Measurements from ENCODE around the gene ALG1L2. TPM values are rescaled to one million over a fixed set of nuclear protein-coding genes. Genes with fewer than 3 reads are reported as not detected.
A peak's percentile ranks its signal among the peaks of the same experiment; 100 is the strongest.
"Not testable (repeated sequence)": the region's sequence is repeated elsewhere in the genome, so short reads cannot be mapped to it uniquely, and the experiment has no call there.

ALG1L2 gene
- polyA plus RNA-seq, 1 donor from 2014 or later = not detected

- not testable (repeated sequence) for H3K27ac ChIP-seq (ENCODE audit: low read length); H3K27me3 ChIP-seq (ENCODE audit: insufficient read depth, low read depth, low read length); H3K79me2 ChIP-seq (replicated peaks; ENCODE audit: insufficient read depth, low read length); H3K9me3 ChIP-seq (ENCODE audit: low read length); H3K36me3 ChIP-seq (ENCODE audit: insufficient read depth, low read length); H3F3A ChIP-seq (ENCODE audit: insufficient read depth, low read length, poor library complexity, severe bottlenecking); H4K20me1 ChIP-seq (ENCODE audit: insufficient read depth); H3K9me2 ChIP-seq (ENCODE audit: insufficient read depth, low read length)
- peak overlapping the region; percentile 44 for H3K9ac ChIP-seq (ENCODE audit: low read length)
- peak overlapping the region; percentile 40 for H2AFZ ChIP-seq (ENCODE audit: low read depth, low read length)
- peak overlapping the region; percentile 78 for H3K4me3 ChIP-seq (ENCODE audit: low read length)
- peak overlapping the region; percentile 80 for H3K4me2 ChIP-seq (ENCODE audit: low read length)
These were observed 31.1 kb downstream of the ALG1L2 start for GRCh38 chr3:130112748-130113073.

- H2AFZ ChIP-seq (ENCODE audit: low read depth, low read length); H3K9me2 ChIP-seq (ENCODE audit: insufficient read depth, low read length): not testable (repeated sequence)
These were observed 33.8 kb downstream of the ALG1L2 start for GRCh38 chr3:130115400-130115799.

GRCh38 chr3:130117933-130118332, 36.3 kb downstream of the ALG1L2 start:
- Histone ChIP-seq H2AFZ (ENCODE audit: low read depth, low read length) (no peak overlapping the region), H3K27ac (ENCODE audit: low read length) (no peak overlapping the region), H3K9ac (ENCODE audit: low read length) (no peak overlapping the region), H4K20me1 (ENCODE audit: insufficient read depth) (no peaks in the 10 kb centered on the region), H3K4me3 (ENCODE audit: low read length) (no peak overlapping the region), H3K27me3 (ENCODE audit: insufficient read depth, low read depth, low read length) (no peaks in the 10 kb centered on the region), H3K9me2 (ENCODE audit: insufficient read depth, low read length) (no peaks in the 10 kb centered on the region), H3F3A (ENCODE audit: insufficient read depth, low read length, poor library complexity, severe bottlenecking) (no peaks in the 10 kb centered on the region), H3K36me3 (ENCODE audit: insufficient read depth, low read length) (no peaks in the 10 kb centered on the region), H3K9me3 (ENCODE audit: low read length) (no peaks in the 10 kb centered on the region), H3K79me2 (replicated peaks; ENCODE audit: insufficient read depth, low read length) (no peaks in the 10 kb centered on the region), H3K4me2 (ENCODE audit: low read length) (no peak overlapping the region)
- TF ChIP-seq CTCF (IDR thresholded peaks at IDR 0.05; ENCODE audit: poor library complexity, severe bottlenecking) (no peak), SMC3 (conservative IDR thresholded peaks at IDR 0.05; ENCODE audit: poor library complexity) (no peak)

More at GRCh38 chr3:130115400-130115799, 33.8 kb downstream of the ALG1L2 start:
- not testable (repeated sequence) for H3K79me2 ChIP-seq (replicated peaks; ENCODE audit: insufficient read depth, low read length); H3K27me3 ChIP-seq (ENCODE audit: insufficient read depth, low read depth, low read length); H3K4me3 ChIP-seq (ENCODE audit: low read length); H3K4me2 ChIP-seq (ENCODE audit: low read length); H3K27ac ChIP-seq (ENCODE audit: low read length); H4K20me1 ChIP-seq (ENCODE audit: insufficient read depth); H3F3A ChIP-seq (ENCODE audit: insufficient read depth, low read length, poor library complexity, severe bottlenecking); H3K9ac ChIP-seq (ENCODE audit: low read length); H3K9me3 ChIP-seq (ENCODE audit: low read length); H3K36me3 ChIP-seq (ENCODE audit: insufficient read depth, low read length)

GRCh38 chr3:130119824-130120223, 38.2 kb downstream of the ALG1L2 start:
- H3K36me3 ChIP-seq (ENCODE audit: insufficient read depth, low read length); H3K9me3 ChIP-seq (ENCODE audit: low read length); H3K27ac ChIP-seq (ENCODE audit: low read length); H2AFZ ChIP-seq (ENCODE audit: low read depth, low read length); H3F3A ChIP-seq (ENCODE audit: insufficient read depth, low read length, poor library complexity, severe bottlenecking); H3K27me3 ChIP-seq (ENCODE audit: insufficient read depth, low read depth, low read length); H3K79me2 ChIP-seq (replicated peaks; ENCODE audit: insufficient read depth, low read length); H3K9ac ChIP-seq (ENCODE audit: low read length); H3K4me2 ChIP-seq (ENCODE audit: low read length); H4K20me1 ChIP-seq (ENCODE audit: insufficient read depth); H3K9me2 ChIP-seq (ENCODE audit: insufficient read depth, low read length); H3K4me3 ChIP-seq (ENCODE audit: low read length): not testable (repeated sequence)

GRCh38 chr3:130120291-130120690, 38.7 kb downstream of the ALG1L2 start:
- not testable (repeated sequence) for H3K36me3 ChIP-seq (ENCODE audit: insufficient read depth, low read length); H3K79me2 ChIP-seq (replicated peaks; ENCODE audit: insufficient read depth, low read length); H3K4me2 ChIP-seq (ENCODE audit: low read length); H3K9me3 ChIP-seq (ENCODE audit: low read length); H3K9me2 ChIP-seq (ENCODE audit: insufficient read depth, low read length); H3K4me3 ChIP-seq (ENCODE audit: low read length); H3K9ac ChIP-seq (ENCODE audit: low read length); H3K27ac ChIP-seq (ENCODE audit: low read length); H3F3A ChIP-seq (ENCODE audit: insufficient read depth, low read length, poor library complexity, severe bottlenecking); H2AFZ ChIP-seq (ENCODE audit: low read depth, low read length); H3K27me3 ChIP-seq (ENCODE audit: insufficient read depth, low read depth, low read length); H4K20me1 ChIP-seq (ENCODE audit: insufficient read depth)

- not testable (repeated sequence) for H2AFZ ChIP-seq (ENCODE audit: low read depth, low read length); H3K27ac ChIP-seq (ENCODE audit: low read length); H4K20me1 ChIP-seq (ENCODE audit: insufficient read depth); H3K9me3 ChIP-seq (ENCODE audit: low read length); H3K27me3 ChIP-seq (ENCODE audit: insufficient read depth, low read depth, low read length); H3K9me2 ChIP-seq (ENCODE audit: insufficient read depth, low read length); H3F3A ChIP-seq (ENCODE audit: insufficient read depth, low read length, poor library complexity, severe bottlenecking); H3K4me2 ChIP-seq (ENCODE audit: low read length); H3K79me2 ChIP-seq (replicated peaks; ENCODE audit: insufficient read depth, low read length); H3K9ac ChIP-seq (ENCODE audit: low read length); H3K4me3 ChIP-seq (ENCODE audit: low read length); H3K36me3 ChIP-seq (ENCODE audit: insufficient read depth, low read length)
These were observed 41.5 kb downstream of the ALG1L2 start for GRCh38 chr3:130122891-130123775.

GRCh38 chr3:130125406-130125805, 43.8 kb downstream of the ALG1L2 start:
- not testable (repeated sequence) for H4K20me1 ChIP-seq (ENCODE audit: insufficient read depth); H3K9me2 ChIP-seq (ENCODE audit: insufficient read depth, low read length); H3F3A ChIP-seq (ENCODE audit: insufficient read depth, low read length, poor library complexity, severe bottlenecking); H3K79me2 ChIP-seq (replicated peaks; ENCODE audit: insufficient read depth, low read length); H3K9me3 ChIP-seq (ENCODE audit: low read length); H3K36me3 ChIP-seq (ENCODE audit: insufficient read depth, low read length); H3K4me3 ChIP-seq (ENCODE audit: low read length); H3K9ac ChIP-seq (ENCODE audit: low read length); H2AFZ ChIP-seq (ENCODE audit: low read depth, low read length); H3K27me3 ChIP-seq (ENCODE audit: insufficient read depth, low read depth, low read length); H3K4me2 ChIP-seq (ENCODE audit: low read length); H3K27ac ChIP-seq (ENCODE audit: low read length)

Data from neural cell (in vitro differentiated cells).